HepG2 (cell line): ENCODE data around the gene DRAM1. TPM values are rescaled to one million over a fixed set of nuclear protein-coding genes. Genes with fewer than 3 reads are reported as not detected.

Source experiments
- ATAC-seq: fragments of 200-7000 bp; cut with Tn5 transposase; 3 replicates; pipeline ENCODE4 v1.9.1; 2020; ENCODE audit warnings: mild to moderate bottlenecking, moderate library complexity
- BruUV-seq: library from RNA; stranded (reverse); fragments of 400-500 nt; replicated peaks from 2 replicates; lab custom pipeline; 2021; lab: Mats Ljungman, UMichigan
- CTCF ChIA-PET: fragments of 300-600 bp; formaldehyde crosslinking; extraction: SDS; loops from one replicate; lab custom pipeline; 2021; ENCODE audit warnings: low total read pairs, inconsistent platforms, low intra/inter-chr PET ratio; lab: Yijun Ruan, JAX
- POLR2A ChIA-PET: fragments of 350-600 bp; sonication (Branson Sonifier 250); formaldehyde crosslinking; loops from one replicate; lab custom pipeline; 2020; ENCODE audit warnings: antibody characterized with exemption, inconsistent platforms; lab: Yijun Ruan, JAX
- DNase-seq: peaks from one replicate; pipeline ENCODE4 v3.0.0-alpha.2; 2015; ENCODE audit warnings: low spot score
- FAIRE-seq: peaks from 3 replicates; lab custom pipeline; 2011; peaks lifted over from hg19 to GRCh38; lab: Jason Lieb, UNC
- H2AFZ ChIP-seq: one replicate; pipeline ENCODE4 v1.6.1; 2011; ENCODE audit warnings: low read length, inconsistent platforms
- H3K27ac ChIP-seq: fragments of 300-600 bp; 3 replicates; pipeline ENCODE4 v1.8.0; 2011; ENCODE audit warnings: mixed run types, mild to moderate bottlenecking, mixed read lengths, low read length, inconsistent platforms; ENCODE audit not compliant: insufficient read depth; ENCODE audit errors: extremely low read length
- H3K27me3 ChIP-seq, 2 experiments: fragments of 200-600 bp in 1 of 2; 2 replicates in 1 of 2; 3 replicates in 1 of 2; pipeline versions ENCODE4 v1.6.0 to v1.8.0; 2011; ENCODE audit warnings: low read length in 2 of 2, mild to moderate bottlenecking in 2 of 2, moderate library complexity in 2 of 2, inconsistent platforms in 1 of 2; ENCODE audit not compliant: insufficient read depth in 2 of 2, control insufficient read depth in 1 of 2
- H3K36me3 ChIP-seq, 2 experiments: fragments of 200-600 bp in 1 of 2; replicated peaks in 1 of 2; 2 replicates in 1 of 2; 3 replicates in 1 of 2; pipeline versions ENCODE4 v1.5.1 to v1.8.0; 2011; ENCODE audit warnings: low read length in 2 of 2, inconsistent platforms in 1 of 2; ENCODE audit not compliant: insufficient read depth in 2 of 2, control insufficient read depth in 1 of 2
- H3K4me1 ChIP-seq: 2 replicates; pipeline ENCODE4 v1.5.1; 2012; ENCODE audit warnings: low read length, inconsistent platforms; ENCODE audit not compliant: insufficient read depth
- H3K4me2 ChIP-seq: 2 replicates; pipeline ENCODE4 v1.6.0; 2011; ENCODE audit warnings: low read depth, low read length, inconsistent platforms
- H3K4me3 ChIP-seq, 3 experiments: fragments of 200-600 bp in 1 of 3; sonication (generic), shearing (Covaris generic) in 1 of 3; replicated peaks in 1 of 3; 2 replicates each; pipeline ENCODE4 v1.5.1; 2011 to 2016; ENCODE audit warnings: low read length in 3 of 3, inconsistent platforms in 2 of 3, low read depth in 2 of 3, mild to moderate bottlenecking in 2 of 3, control low read depth in 1 of 3, mixed read lengths in 1 of 3; ENCODE audit not compliant: insufficient read depth in 1 of 3
- H3K79me2 ChIP-seq: one replicate; pipeline ENCODE4 v1.6.1; 2011; ENCODE audit warnings: low read length, inconsistent platforms; ENCODE audit not compliant: insufficient read depth
- H3K9ac ChIP-seq: 2 replicates; pipeline ENCODE4 v1.6.0; 2011; ENCODE audit warnings: mild to moderate bottlenecking, low read depth, low read length, inconsistent platforms; ENCODE audit not compliant: insufficient read depth
- H3K9me3 ChIP-seq: 2 replicates; pipeline ENCODE4 v1.5.1; 2012; ENCODE audit warnings: mild to moderate bottlenecking, low read length
- H4K20me1 ChIP-seq: 2 replicates; pipeline ENCODE4 v1.6.0; 2011; ENCODE audit warnings: inconsistent platforms, mild to moderate bottlenecking, low read length, moderate library complexity; ENCODE audit not compliant: insufficient read depth
- HNRNPK ChIP-seq: fragments of 200-400 bp; formaldehyde crosslinking; IDR thresholded peaks from 2 replicates; pipeline ENCODE4 v1.6.1; 2018; ENCODE audit warnings: low read length, low read depth, moderate library complexity, mild to moderate bottlenecking; ENCODE audit not compliant: poor library complexity, severe bottlenecking
- PCBP2 ChIP-seq: fragments of 200-400 bp; formaldehyde crosslinking; optimal IDR thresholded peaks from 2 replicates; pipeline ENCODE3; 2018; ENCODE audit warnings: low read length, low read depth; ENCODE audit not compliant: poor library complexity, severe bottlenecking
- ZBTB3 ChIP-seq: sonication (generic); formaldehyde crosslinking; IDR thresholded peaks from 2 replicates; pipeline ENCODE4 v1.4.0; 2020; ENCODE audit warnings: low read depth, mild to moderate bottlenecking, moderate library complexity, missing genetic modification reagents, borderline replicate concordance
- WGBS: methylation state at CpG from one replicate; pipeline ENCODE4 v1.1.6; 2017; ENCODE audit warnings: low lambda C conversion rate; 5-methylcytosine and 5-hydroxymethylcytosine counted together
- in situ Hi-C: cut with HindIII; loops from 2 replicates; pipeline ENCODE4 v1.10.0; 2017; ENCODE audit warnings: low pct_unique_long_range_greater_than_20kb; ENCODE audit not compliant: extremely low pct_ligation_motif_present
- intact Hi-C: fragments of 100-400 bp; cut with micrococcal nuclease; formaldehyde crosslinking; loops from one replicate; pipeline ENCODE4 v1.10.0; 2022; ENCODE audit not compliant: unreplicated experiment
- polyA plus RNA-seq, 8 experiments: library from polyadenylated mRNA; depleted of rRNA in 3 of 8; stranded (reverse) in 7 of 8; unstranded in 1 of 8; fragments of >200 nt; fragmentation: Illumina TruSeq in 4 of 8; extraction: Trizol in 4 of 8; gene quantifications; 2 replicates each; pipeline versions ENCODE4 v1.2.1 to v1.2.3, GENCODE V29; 2011 to 2016; ENCODE audit warnings: low read depth in 4 of 8, missing spikeins in 1 of 8, mixed read lengths in 1 of 8; ENCODE audit not compliant: insufficient read depth in 1 of 8
- total RNA-seq, 5 experiments: library from RNA; depleted of rRNA; stranded (reverse); fragments of >200 nt; fragmentation: Illumina TruSeq; extraction: Trizol; gene quantifications; 2 replicates each; pipeline ENCODE4 v1.2.3, GENCODE V29; 2016; ENCODE audit warnings: low read depth in 1 of 5
- TF ChIP-seq, protein P1 (sequence below): sonication (generic); formaldehyde crosslinking; IDR thresholded peaks from 2 replicates; pipeline ENCODE4 v1.5.1; 2020; ENCODE audit warnings: mild to moderate bottlenecking, moderate library complexity, missing genetic modification reagents

The DRAM1 gene
- total and polyA plus RNA-seq, 2 of the 13 experiments (the other 11 are each of a cell fraction or from before 2014, with no cell fraction given) = 20.9 to 32.6 TPM

DNA sequence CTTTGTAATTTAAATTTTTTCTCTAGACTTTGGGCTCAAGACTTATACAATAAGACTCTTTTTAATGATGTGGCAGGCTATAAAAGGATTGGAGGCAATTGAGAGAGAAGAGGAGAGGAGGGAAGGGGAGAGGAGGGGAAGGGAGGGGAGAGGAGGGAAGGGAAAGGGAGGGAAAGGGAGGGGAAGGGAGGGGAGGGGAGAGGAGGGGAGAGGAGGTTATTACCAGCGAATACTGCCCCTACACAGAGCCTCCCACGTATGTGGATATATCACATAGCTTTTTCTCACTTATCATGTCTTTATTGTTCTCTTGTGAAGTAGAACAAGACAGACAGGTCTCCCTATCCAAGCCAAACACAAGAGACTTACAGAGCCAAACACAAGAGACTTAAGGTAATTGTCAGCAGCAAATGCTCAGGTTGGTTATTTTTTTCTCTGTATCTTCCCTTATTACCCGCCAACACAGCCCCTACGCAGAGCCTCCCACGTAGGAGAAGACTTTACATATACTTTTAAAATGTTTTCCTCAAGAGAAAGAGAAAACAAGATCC lies 63.1 kb downstream of the DRAM1 start:
- no peaks in the 10 kb centered on the region for H4K20me1 ChIP-seq
- H3K79me2 ChIP-seq = no peaks in the 10 kb centered on the region
- peaks cover 11% of the 10 kb centered on the region for H3K4me1 ChIP-seq
- no TSS peak for BruUV-seq
- no peaks in the 10 kb centered on the region for H3K9me3 ChIP-seq
- DNase-seq = no peak
- H3K4me3 ChIP-seq = no peak overlapping the region
- TF ChIP-seq ZBTB3 = no peak
- TF ChIP-seq PCBP2 = peak; percentile 91
- TF ChIP-seq HNRNPK = peak; percentile 95
- TF ChIP-seq, protein P1, sequence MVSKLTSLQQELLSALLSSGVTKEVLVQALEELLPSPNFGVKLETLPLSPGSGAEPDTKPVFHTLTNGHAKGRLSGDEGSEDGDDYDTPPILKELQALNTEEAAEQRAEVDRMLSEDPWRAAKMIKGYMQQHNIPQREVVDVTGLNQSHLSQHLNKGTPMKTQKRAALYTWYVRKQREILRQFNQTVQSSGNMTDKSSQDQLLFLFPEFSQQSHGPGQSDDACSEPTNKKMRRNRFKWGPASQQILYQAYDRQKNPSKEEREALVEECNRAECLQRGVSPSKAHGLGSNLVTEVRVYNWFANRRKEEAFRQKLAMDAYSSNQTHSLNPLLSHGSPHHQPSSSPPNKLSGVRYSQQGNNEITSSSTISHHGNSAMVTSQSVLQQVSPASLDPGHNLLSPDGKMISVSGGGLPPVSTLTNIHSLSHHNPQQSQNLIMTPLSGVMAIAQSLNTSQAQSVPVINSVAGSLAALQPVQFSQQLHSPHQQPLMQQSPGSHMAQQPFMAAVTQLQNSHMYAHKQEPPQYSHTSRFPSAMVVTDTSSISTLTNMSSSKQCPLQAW = no peak
- H3K36me3 ChIP-seq = no peaks in the 10 kb centered on the region
- peaks cover 0 to 3% of the 10 kb centered on the region in 2 experiments; a peak in 1 of 5 replicates for H3K27me3 ChIP-seq
- ChIA-PET CTCF (interaction anchor here (1.1 to 2.2 kb wide), 3 partner anchors 544 to 871 kb away, joined by 3 to 13 read pairs (median 8); no protein-coding TSS in a partner anchor), POLR2A (no interaction called here)
- 38% methylated on average over 5 of the region's 5 CpGs for WGBS
- intact Hi-C loops = loop anchor here (1.0 to 10.0 kb wide), 2 partner anchors 154 to 871 kb away; no protein-coding TSS in a partner anchor
- FAIRE-seq = no peak
- ATAC-seq = no peak
- H3K27ac ChIP-seq = no peak overlapping the region
- H3K9ac ChIP-seq = no peak overlapping the region
- H2AFZ ChIP-seq = no peak overlapping the region
- no peak overlapping the region for H3K4me2 ChIP-seq
- in situ Hi-C loops = loop anchor here (5.0 to 25.0 kb wide), 2 partner anchors 542 to 772 kb away; partner anchors contain the start of gene IGF1
